Endothelial cell of umbilical vein (primary cell): ENCODE results near the gene COX7A1.

Experiments
- EZH2 ChIP-seq: IDR thresholded peaks from 2 replicates; pipeline ENCODE4 v1.6.1; 2012; ENCODE audit warnings: borderline replicate concordance, low read depth, mild to moderate bottlenecking, moderate library complexity, low read length, inconsistent platforms; ENCODE audit not compliant: severe bottlenecking
- POLR2A ChIP-seq: IDR thresholded peaks from 2 replicates; pipeline ENCODE4 v1.6.1; 2012; ENCODE audit warnings: low read depth, mild to moderate bottlenecking, control low read depth, low read length

DNA sequence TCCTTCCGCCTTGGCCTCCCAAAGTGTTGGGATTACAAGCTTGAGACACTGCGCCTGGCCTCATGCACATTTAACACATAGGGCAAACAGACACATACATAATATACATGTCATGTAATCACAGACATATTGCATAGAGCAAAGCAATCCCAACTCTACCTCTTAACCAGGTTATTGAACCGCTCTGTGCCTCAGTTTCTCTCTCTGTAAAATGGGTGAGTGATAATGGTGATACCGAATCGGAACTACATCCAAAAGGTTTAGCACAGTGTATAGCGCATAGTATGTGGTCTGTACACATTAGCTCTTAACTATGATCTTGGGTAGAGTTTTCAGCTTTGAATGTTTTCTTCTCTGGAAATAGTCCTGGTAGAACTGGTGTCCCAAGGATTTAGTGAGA, 7.6 kb downstream of the COX7A1 start:
- TF ChIP-seq EZH2, result no peak
- TF ChIP-seq POLR2A, result no peak
